ENCODE measurements around the gene PEX11A.

- TF ChIP-seq ATF2 (tag by site-specific recombination; IDR thresholded peaks at IDR 0.05; ENCODE audit: low read depth) = no peak
- no peak for TF ChIP-seq ZNF292 (tag by site-specific recombination; IDR thresholded peaks at IDR 0.05; ENCODE audit: borderline replicate concordance, low read depth)
- no peak for TF ChIP-seq CTCF (tag by site-specific recombination; IDR thresholded peaks at IDR 0.05)
- TF ChIP-seq ZBTB48 (tag by site-specific recombination; IDR thresholded peaks at IDR 0.05) = no peak
- no peak for TF ChIP-seq ZNF239 (tag by site-specific recombination; IDR thresholded peaks at IDR 0.05)
- TF ChIP-seq GLI4 (tag by site-specific recombination; IDR thresholded peaks at IDR 0.05) = no peak
- no peak for TF ChIP-seq ZNF670 (tag by site-specific recombination; IDR thresholded peaks at IDR 0.05; ENCODE audit: low read depth)
- TF ChIP-seq ZNF660 (tag by site-specific recombination; IDR thresholded peaks at IDR 0.05) = no peak
- TF ChIP-seq MYNN (tag by site-specific recombination; IDR thresholded peaks at IDR 0.05; ENCODE audit: borderline replicate concordance) = no peak
- TF ChIP-seq ZNF174 (tag by site-specific recombination; IDR thresholded peaks at IDR 0.05) = no peak
- TF ChIP-seq KLF10 (tag by site-specific recombination; IDR thresholded peaks at IDR 0.05) = no peak
Observed at GRCh38 chr15:89735773-89736172, 45.2 kb upstream of the PEX11A start.

Data from HEK293 (cell line).